ENCODE results near the gene VLDLR. TPM values are rescaled to one million over a fixed set of nuclear protein-coding genes. Genes with fewer than 3 reads are reported as not detected.

VLDLR gene
- total and polyA plus RNA-seq, 2 donors (not counting 1 experiment from before 2014, with no cell fraction given): 11.9 to 26.3 TPM

GRCh38 chr9:2693056-2693455 is 71.5 kb downstream of the VLDLR start:
- TF ChIP-seq, protein P1, sequence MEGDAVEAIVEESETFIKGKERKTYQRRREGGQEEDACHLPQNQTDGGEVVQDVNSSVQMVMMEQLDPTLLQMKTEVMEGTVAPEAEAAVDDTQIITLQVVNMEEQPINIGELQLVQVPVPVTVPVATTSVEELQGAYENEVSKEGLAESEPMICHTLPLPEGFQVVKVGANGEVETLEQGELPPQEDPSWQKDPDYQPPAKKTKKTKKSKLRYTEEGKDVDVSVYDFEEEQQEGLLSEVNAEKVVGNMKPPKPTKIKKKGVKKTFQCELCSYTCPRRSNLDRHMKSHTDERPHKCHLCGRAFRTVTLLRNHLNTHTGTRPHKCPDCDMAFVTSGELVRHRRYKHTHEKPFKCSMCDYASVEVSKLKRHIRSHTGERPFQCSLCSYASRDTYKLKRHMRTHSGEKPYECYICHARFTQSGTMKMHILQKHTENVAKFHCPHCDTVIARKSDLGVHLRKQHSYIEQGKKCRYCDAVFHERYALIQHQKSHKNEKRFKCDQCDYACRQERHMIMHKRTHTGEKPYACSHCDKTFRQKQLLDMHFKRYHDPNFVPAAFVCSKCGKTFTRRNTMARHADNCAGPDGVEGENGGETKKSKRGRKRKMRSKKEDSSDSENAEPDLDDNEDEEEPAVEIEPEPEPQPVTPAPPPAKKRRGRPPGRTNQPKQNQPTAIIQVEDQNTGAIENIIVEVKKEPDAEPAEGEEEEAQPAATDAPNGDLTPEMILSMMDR (conservative IDR thresholded peaks at IDR 0.05 in 1 of 2, IDR thresholded peaks at IDR 0.05 in 1 of 2; ENCODE audit: low read depth in 1 of 2, low read length in 2 of 2): no peak
- no peak for TF ChIP-seq EZH2 (IDR thresholded peaks at IDR 0.05; ENCODE audit: low read length, missing control alignments)
- Histone ChIP-seq H3K9ac (ENCODE audit: insufficient read depth, low read length) (no peak overlapping the region), H3K27ac (ENCODE audit: insufficient read depth, low read length) (no peak overlapping the region), H3K27me3 (ENCODE audit: control insufficient read depth, insufficient read depth, low read length) (no peaks in the 10 kb centered on the region), H3K36me3 (ENCODE audit: control insufficient read depth, insufficient read depth, low read length) (no peaks in the 10 kb centered on the region), H3K79me2 (ENCODE audit: control insufficient read depth, insufficient read depth, low read length) (no peaks in the 10 kb centered on the region), H2AFZ (ENCODE audit: low read length) (no peak overlapping the region), H3K4me3 (replicated peaks in 1 of 4; ENCODE audit: control extremely low read depth in 1 of 4, insufficient read depth in 1 of 4, low read depth in 3 of 4, low read length in 4 of 4) (no peak overlapping the region), H3K4me1 (ENCODE audit: control insufficient read depth, extremely low read depth, insufficient read depth, low read length) (no peaks in the 10 kb centered on the region), H3K9me3 (ENCODE audit: control insufficient read depth, insufficient read depth, low read depth, low read length) (no peaks in the 10 kb centered on the region), H3K4me2 (ENCODE audit: extremely low read depth, insufficient read depth, low read length) (no peak overlapping the region), H4K20me1 (ENCODE audit: control insufficient read depth, extremely low read depth, insufficient read depth, low read length) (no peaks in the 10 kb centered on the region)
- DNase-seq (ENCODE audit: low read depth in 2 of 2): no peak

- Histone ChIP-seq H4K20me1 (ENCODE audit: control insufficient read depth, extremely low read depth, insufficient read depth, low read length) (no peaks in the 10 kb centered on the region), H3K27ac (ENCODE audit: insufficient read depth, low read length) (no peak overlapping the region), H3K4me3 (replicated peaks in 1 of 4; ENCODE audit: control extremely low read depth in 1 of 4, insufficient read depth in 1 of 4, low read depth in 3 of 4, low read length in 4 of 4) (no peak overlapping the region), H3K9me3 (ENCODE audit: control insufficient read depth, insufficient read depth, low read depth, low read length) (no peaks in the 10 kb centered on the region), H3K4me1 (ENCODE audit: control insufficient read depth, extremely low read depth, insufficient read depth, low read length) (no peaks in the 10 kb centered on the region), H3K27me3 (ENCODE audit: control insufficient read depth, insufficient read depth, low read length) (no peaks in the 10 kb centered on the region), H3K4me2 (ENCODE audit: extremely low read depth, insufficient read depth, low read length) (no peak overlapping the region), H3K9ac (ENCODE audit: insufficient read depth, low read length) (no peak overlapping the region), H3K79me2 (ENCODE audit: control insufficient read depth, insufficient read depth, low read length) (no peaks in the 10 kb centered on the region), H3K36me3 (ENCODE audit: control insufficient read depth, insufficient read depth, low read length) (no peaks in the 10 kb centered on the region), H2AFZ (ENCODE audit: low read length) (no peak overlapping the region)
- no peak for DNase-seq (ENCODE audit: low read depth in 2 of 2)
- no peak for TF ChIP-seq EZH2 (IDR thresholded peaks at IDR 0.05; ENCODE audit: low read length, missing control alignments)
- TF ChIP-seq, protein P1 (conservative IDR thresholded peaks at IDR 0.05 in 1 of 2, IDR thresholded peaks at IDR 0.05 in 1 of 2; ENCODE audit: low read depth in 1 of 2, low read length in 2 of 2): no peak
Measured at GRCh38 chr9:2697492-2697891, 75.9 kb downstream of the VLDLR start.

- DNase-seq (ENCODE audit: low read depth in 2 of 2): no peak
- Histone ChIP-seq H3K9me3 (ENCODE audit: control insufficient read depth, insufficient read depth, low read depth, low read length) (no peaks in the 10 kb centered on the region), H4K20me1 (ENCODE audit: control insufficient read depth, extremely low read depth, insufficient read depth, low read length) (no peaks in the 10 kb centered on the region), H3K9ac (ENCODE audit: insufficient read depth, low read length) (no peak overlapping the region), H3K79me2 (ENCODE audit: control insufficient read depth, insufficient read depth, low read length) (no peaks in the 10 kb centered on the region), H3K4me2 (ENCODE audit: extremely low read depth, insufficient read depth, low read length) (no peak overlapping the region), H2AFZ (ENCODE audit: low read length) (no peak overlapping the region), H3K27ac (ENCODE audit: insufficient read depth, low read length) (no peak overlapping the region), H3K27me3 (ENCODE audit: control insufficient read depth, insufficient read depth, low read length) (no peaks in the 10 kb centered on the region), H3K36me3 (ENCODE audit: control insufficient read depth, insufficient read depth, low read length) (no peaks in the 10 kb centered on the region), H3K4me1 (ENCODE audit: control insufficient read depth, extremely low read depth, insufficient read depth, low read length) (no peaks in the 10 kb centered on the region), H3K4me3 (replicated peaks in 1 of 4; ENCODE audit: control extremely low read depth in 1 of 4, insufficient read depth in 1 of 4, low read depth in 3 of 4, low read length in 4 of 4) (no peak overlapping the region)
- no peak for TF ChIP-seq EZH2 (IDR thresholded peaks at IDR 0.05; ENCODE audit: low read length, missing control alignments)
- TF ChIP-seq, protein P1 (conservative IDR thresholded peaks at IDR 0.05 in 1 of 2, IDR thresholded peaks at IDR 0.05 in 1 of 2; ENCODE audit: low read depth in 1 of 2, low read length in 2 of 2): no peak
Measured at GRCh38 chr9:2700398-2700797, 78.8 kb downstream of the VLDLR start.

All from fibroblast of lung (primary cell).